Activated CD8-positive, alpha-beta T cell treated with anti-CD3 and anti-CD28 coated beads, Interleukin-2, amount 10 ng/mL, durations not matched to agents 7 days and 5 days (primary cell): Measurements from ENCODE around the gene MYBPC2. TPM values are rescaled to one million over a fixed set of nuclear protein-coding genes. Genes with fewer than 3 reads are reported as not detected.
"Not testable (repeated sequence)": the region's sequence is repeated elsewhere in the genome, so short reads cannot be mapped to it uniquely, and the experiment has no call there.

Source experiments
- ATAC-seq: fragments of 150-1000 bp; cut with Tn5 transposase; one replicate; pipeline ENCODE4 v1.10.0; 2021; ENCODE audit warnings: moderate library complexity
- CTCF ChIA-PET: fragments of 350-600 bp; sonication (Branson Sonifier 250); formaldehyde crosslinking; loops from one replicate; lab custom pipeline; 2021; ENCODE audit warnings: antibody characterized with exemption; lab: Charles Lee
- POLR2A ChIA-PET: fragments of 350-600 bp; sonication (Branson Sonifier 250); formaldehyde crosslinking; loops from one replicate; lab custom pipeline; 2021; ENCODE audit warnings: antibody characterized with exemption; lab: Charles Lee
- DNase-seq: peaks from one replicate; pipeline ENCODE4 v3.0.0-alpha.2; 2020
- H3K27ac Mint-ChIP-seq: one replicate; pipeline ENCODE4 v1.8.0; 2021; ENCODE audit warnings: mild to moderate bottlenecking, mixed read lengths
- H3K27me3 Mint-ChIP-seq: one replicate; pipeline ENCODE4 v1.8.0; 2021; ENCODE audit warnings: low read depth, mixed read lengths
- H3K36me3 Mint-ChIP-seq: one replicate; pipeline ENCODE4 v1.8.0; 2021; ENCODE audit warnings: low read depth, mixed read lengths
- H3K4me1 Mint-ChIP-seq: one replicate; pipeline ENCODE4 v1.8.0; 2021; ENCODE audit warnings: low read depth, mixed read lengths
- H3K4me3 Mint-ChIP-seq: one replicate; pipeline ENCODE4 v1.8.0; 2021; ENCODE audit warnings: mild to moderate bottlenecking, mixed read lengths
- H3K9me3 Mint-ChIP-seq: one replicate; pipeline ENCODE4 v1.8.0; 2022; ENCODE audit warnings: mixed read lengths; ENCODE audit not compliant: insufficient read depth
- total RNA-seq, 2 experiments: library from RNA; stranded (reverse); gene quantifications; one replicate each; pipeline ENCODE4 v1.2.3, GENCODE V29; 2021

MYBPC2 gene
- total RNA-seq: not detected

DNA sequence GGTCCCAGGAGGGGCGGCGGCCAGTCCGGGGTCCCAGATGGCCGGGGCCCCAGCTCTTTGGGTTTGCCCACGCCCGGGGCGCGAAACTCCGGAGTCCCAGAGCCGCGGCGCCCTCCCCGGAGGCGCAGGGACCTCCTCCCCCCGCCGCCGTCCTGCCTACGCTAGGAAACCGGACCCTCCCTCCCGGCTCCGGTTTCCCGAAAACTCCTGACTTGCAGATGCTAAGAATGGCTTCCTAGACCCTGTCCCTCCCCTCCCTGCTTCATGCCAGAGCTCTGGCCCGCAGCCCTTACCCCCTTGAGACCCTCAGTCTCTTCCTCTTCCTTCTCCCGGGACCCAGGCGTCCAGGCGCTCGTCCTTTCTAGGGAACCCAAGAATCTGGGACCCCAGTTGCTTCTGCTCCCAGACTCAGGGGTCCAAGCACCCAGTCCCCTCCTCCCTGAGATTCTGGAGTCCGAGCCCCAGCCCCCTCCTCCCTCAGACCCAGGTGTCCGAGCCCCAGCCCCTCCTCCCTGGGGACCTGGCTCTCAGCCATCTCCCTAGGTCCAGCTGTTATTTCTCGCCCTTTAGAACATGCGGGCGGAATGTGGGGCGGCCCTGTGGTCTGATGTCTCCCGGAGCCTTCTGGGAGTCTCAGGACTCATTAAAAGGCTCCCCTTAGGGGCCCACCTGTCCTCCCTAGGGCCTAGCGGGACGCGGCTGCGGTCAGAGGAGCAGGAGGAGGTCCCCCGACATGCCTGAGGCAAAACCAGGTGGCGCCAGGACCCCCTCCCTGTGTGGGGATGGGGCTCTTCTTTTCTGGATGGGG is at the start of gene MYBPC2:
TSS of gene MYBPC2 (plus strand) at position 672 of the 808 bp plus-strand sequence. CDS start at position 734, 62 bp downstream.
- POLR2A ChIA-PET: no interaction called here
- H3K4me1 Mint-ChIP-seq: peaks cover 10% of the 10 kb centered on the region
- CTCF ChIA-PET: no interaction called here
- ATAC-seq: no peak
- H3K4me3 Mint-ChIP-seq: peak within 1 kb of the TSS; percentile 84
- peaks cover 27% of the 10 kb centered on the region for H3K27me3 Mint-ChIP-seq
- H3K9me3 Mint-ChIP-seq: no peaks in the 10 kb centered on the region
- no peak for DNase-seq
- peak within 1 kb of the TSS; percentile 86 for H3K27ac Mint-ChIP-seq
- no peaks in the 10 kb centered on the region for H3K36me3 Mint-ChIP-seq

GRCh38 chr19:50383001-50383851 is 49.5 kb upstream of the MYBPC2 start:
- Mint-ChIP-seq H3K36me3 (peaks cover 48% of the 10 kb centered on the region), H3K4me3 (peak overlapping the region; percentile 94), H3K27ac (peak overlapping the region; percentile 98), H3K27me3 (no peaks in the 10 kb centered on the region), H3K9me3 (no peaks in the 10 kb centered on the region), H3K4me1 (peaks cover 29% of the 10 kb centered on the region)
- POLR2A ChIA-PET: interaction anchor here (0.7 to 2.0 kb wide), 5 partner anchors 8 to 128 kb away, joined by 3 to 8 read pairs (median 4); partner anchors contain the start of genes JOSD2 and NR1H2
- no peak for ATAC-seq
- no peak for DNase-seq
- CTCF ChIA-PET: interaction anchor here (0.9 to 2.2 kb wide), 5 partner anchors 13 to 78 kb away, joined by 3 to 10 read pairs (median 4); partner anchors contain the start of gene KCNC3

DNA sequence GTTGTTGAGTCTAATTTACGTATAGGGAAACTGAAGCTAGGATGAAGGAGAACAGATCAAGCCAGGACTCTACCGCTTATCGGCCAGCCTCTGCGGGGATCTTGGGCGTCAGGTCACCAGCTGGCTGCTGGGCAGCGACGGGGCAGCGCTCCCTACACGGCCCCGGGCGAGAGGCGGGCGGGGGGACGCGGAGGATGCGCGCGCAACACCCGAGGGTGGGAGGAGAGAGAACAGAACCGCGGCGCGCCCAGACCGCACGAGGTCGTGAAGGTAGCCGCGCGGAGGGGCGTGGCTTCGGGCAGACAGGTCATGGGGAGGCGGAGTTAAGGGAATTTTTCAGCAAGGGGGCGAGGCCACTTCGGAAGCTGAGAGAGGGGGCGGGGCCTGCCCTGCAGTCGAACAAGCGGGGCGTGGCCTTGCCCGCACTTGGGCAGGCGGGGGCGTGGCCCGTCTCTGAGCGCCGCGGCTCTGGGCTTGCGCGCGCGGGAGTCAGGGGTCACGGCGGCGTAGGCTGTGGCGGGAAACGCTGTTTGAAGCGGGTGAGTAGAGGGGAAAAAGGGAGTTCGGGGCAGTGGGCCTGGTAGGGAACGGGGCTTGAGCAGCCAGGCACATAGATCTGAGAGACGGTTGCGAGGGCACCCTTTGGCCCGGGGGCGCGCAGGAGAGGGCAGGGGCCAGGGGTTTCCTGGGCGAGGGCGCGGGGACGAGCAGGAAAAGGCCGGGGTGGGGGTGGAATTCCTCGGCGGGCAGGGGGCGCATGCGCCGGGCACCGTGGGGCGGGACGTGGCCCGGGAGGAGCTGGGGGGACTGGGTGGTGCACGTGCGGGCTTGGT is 48.6 kb upstream of the MYBPC2 start, which contains the start of gene POLD1:
TSS of gene POLD1 (plus strand) at position 496 of the 833 bp plus-strand sequence. CDS start 14,505 bp downstream, outside the sequence.
- POLR2A ChIA-PET: interaction anchor here (0.5 to 2.0 kb wide), 9 partner anchors 9 to 127 kb away, joined by 3 to 8 read pairs (median 4); partner anchors contain the start of genes JOSD2 and NR1H2
- CTCF ChIA-PET: interaction anchor here (0.9 to 2.2 kb wide), 6 partner anchors 14 to 172 kb away, joined by 3 to 10 read pairs (median 4); partner anchors contain the start of gene KCNC3
- no peaks in the 10 kb centered on the region for H3K27me3 Mint-ChIP-seq

GRCh38 chr19:50384685-50385535 is 47.8 kb upstream of the MYBPC2 start:
- peaks cover 41% of the 10 kb centered on the region for H3K36me3 Mint-ChIP-seq
- ChIA-PET POLR2A (interaction anchor here (0.5 to 2.0 kb wide), 9 partner anchors 9 to 126 kb away, joined by 3 to 8 read pairs (median 4); partner anchors contain the start of genes JOSD2 and NR1H2), CTCF (interaction anchor here (0.8 to 2.2 kb wide), 9 partner anchors 9 to 171 kb away, joined by 3 to 10 read pairs (median 3); partner anchors contain the start of genes KCNC3 and NR1H2)
- no peaks in the 10 kb centered on the region for H3K27me3 Mint-ChIP-seq
- peak overlapping the region; percentile 98 for H3K27ac Mint-ChIP-seq
- DNase-seq (no peak), ATAC-seq (no peak)
- no peaks in the 10 kb centered on the region for H3K9me3 Mint-ChIP-seq
- peaks cover 32% of the 10 kb centered on the region for H3K4me1 Mint-ChIP-seq
- peak overlapping the region; percentile 94 for H3K4me3 Mint-ChIP-seq

More for the DNA sequence above, 48.6 kb upstream of the MYBPC2 start, which contains the start of gene POLD1:
- ATAC-seq: peak; percentile 89
- Mint-ChIP-seq H3K4me3 (peak within 1 kb of the TSS; percentile 94), H3K4me1 (peaks cover 32% of the 10 kb centered on the region), H3K36me3 (peaks cover 48% of the 10 kb centered on the region), H3K9me3 (no peaks in the 10 kb centered on the region), H3K27ac (peak within 1 kb of the TSS; percentile 98)
- peak; percentile 99 for DNase-seq

DNA sequence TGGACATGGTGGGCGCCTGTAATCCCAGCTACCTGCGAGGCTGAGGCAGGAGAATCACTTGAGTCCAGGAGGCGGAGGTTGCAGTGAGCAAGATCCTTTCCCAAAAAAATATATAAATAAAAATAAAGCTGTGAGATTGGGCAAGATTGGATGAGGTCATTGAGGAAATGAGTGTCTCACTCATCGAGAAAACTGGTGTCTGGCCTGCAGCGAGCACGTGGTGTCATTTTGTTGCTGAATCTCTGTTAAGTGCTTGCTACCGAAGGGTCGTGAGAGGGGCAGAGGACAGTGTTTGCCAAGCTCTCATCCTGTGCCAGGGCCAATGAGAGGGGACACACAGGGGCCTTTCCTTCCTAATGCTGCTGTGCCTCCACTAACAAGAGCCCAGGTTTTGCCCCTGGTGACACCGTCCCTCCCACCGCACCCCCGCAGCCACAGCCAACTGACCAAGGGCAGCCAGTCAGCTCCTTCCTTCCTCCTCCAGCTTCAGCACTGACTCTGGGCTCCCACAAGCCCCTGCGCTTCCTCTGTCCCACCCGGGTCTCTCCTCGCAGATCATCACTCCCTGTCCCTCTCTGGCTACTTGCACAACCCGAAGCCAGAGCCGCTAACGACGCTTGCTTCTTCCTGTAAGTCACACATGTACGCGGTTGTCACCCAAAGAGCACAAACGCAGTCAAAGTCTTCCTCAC is 45.4 kb upstream of the MYBPC2 start:
- H3K27me3 Mint-ChIP-seq: no peaks in the 10 kb centered on the region
- no peak overlapping the region for H3K4me3 Mint-ChIP-seq
- POLR2A ChIA-PET: interaction anchor here (0.6 kb wide), 1 partner anchor 354 kb away, joined by 3 read pairs; no protein-coding TSS in a partner anchor
- peaks cover 51% of the 10 kb centered on the region for H3K36me3 Mint-ChIP-seq
- DNase-seq (no peak), ATAC-seq (no peak)
- CTCF ChIA-PET: interaction anchor here (1.1 kb wide), 1 partner anchor 18 kb away, joined by 3 read pairs; no protein-coding TSS in a partner anchor
- H3K27ac Mint-ChIP-seq: no peak overlapping the region
- peaks cover 32% of the 10 kb centered on the region for H3K4me1 Mint-ChIP-seq
- H3K9me3 Mint-ChIP-seq: no peaks in the 10 kb centered on the region

DNA sequence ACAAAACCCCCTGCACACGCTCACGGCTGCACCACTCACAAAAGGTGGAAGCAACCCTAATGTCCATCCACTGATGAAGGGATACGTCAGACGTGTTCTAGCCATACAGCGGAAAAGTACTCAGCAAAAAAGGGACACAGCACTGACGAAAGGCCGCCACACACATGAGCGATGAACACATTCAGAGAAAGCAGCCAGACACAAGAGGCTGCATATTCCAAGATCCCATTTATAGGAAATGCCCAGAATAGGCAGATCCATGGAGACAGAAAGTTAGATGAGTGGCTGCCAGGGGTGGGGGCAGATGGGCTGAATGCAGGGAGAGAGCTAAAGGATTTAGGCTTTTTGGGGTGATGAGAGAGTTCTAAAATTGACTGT is 44.8 kb upstream of the MYBPC2 start:
- ChIA-PET CTCF (interaction anchor here (1.1 kb wide), 1 partner anchor 19 kb away, joined by 3 read pairs; no protein-coding TSS in a partner anchor), POLR2A (interaction anchor here (0.6 kb wide), 1 partner anchor 354 kb away, joined by 3 read pairs; no protein-coding TSS in a partner anchor)
- Mint-ChIP-seq H3K4me1 (peaks cover 32% of the 10 kb centered on the region), H3K27me3 (no peaks in the 10 kb centered on the region), H3K4me3 (no peak overlapping the region), H3K9me3 (no peaks in the 10 kb centered on the region), H3K36me3 (peaks cover 54% of the 10 kb centered on the region), H3K27ac (no peak overlapping the region)
- DNase-seq (no peak), ATAC-seq (no peak)

- H3K27ac Mint-ChIP-seq, ATAC-seq, H3K27me3 Mint-ChIP-seq, H3K4me3 Mint-ChIP-seq, DNase-seq, H3K9me3 Mint-ChIP-seq, CTCF ChIA-PET, POLR2A ChIA-PET: not testable (repeated sequence)
- Mint-ChIP-seq H3K36me3 (peaks cover 55% of the 10 kb centered on the region), H3K4me1 (peaks cover 12% of the 10 kb centered on the region)
Observed at GRCh38 chr19:50390295-50390694, 42.4 kb upstream of the MYBPC2 start.

GRCh38 chr19:50390952-50391351 is 41.7 kb upstream of the MYBPC2 start:
- CTCF ChIA-PET, H3K4me3 Mint-ChIP-seq, H3K9me3 Mint-ChIP-seq, DNase-seq, H3K27me3 Mint-ChIP-seq, H3K27ac Mint-ChIP-seq, H3K4me1 Mint-ChIP-seq, POLR2A ChIA-PET, ATAC-seq: not testable (repeated sequence)
- H3K36me3 Mint-ChIP-seq: peaks cover 56% of the 10 kb centered on the region

DNA sequence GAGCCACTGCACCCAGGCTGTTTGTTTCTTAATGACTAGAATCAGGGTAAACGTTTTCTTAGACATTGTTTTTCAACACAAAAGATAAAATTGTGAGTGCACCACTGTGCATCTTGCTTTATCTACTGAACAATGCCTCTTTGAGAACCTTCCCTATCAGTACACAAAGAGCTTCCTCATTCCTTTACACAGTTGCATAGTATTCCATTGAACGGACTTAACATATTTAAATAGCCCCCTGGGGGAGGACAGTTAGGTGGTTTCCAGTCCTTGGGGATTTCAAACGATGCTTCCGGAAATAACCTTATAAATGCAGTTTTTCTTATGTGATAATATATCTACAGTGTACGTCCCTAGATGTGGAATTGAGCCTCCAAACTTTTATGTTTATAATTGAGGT is 39.9 kb upstream of the MYBPC2 start:
- ATAC-seq: no peak
- DNase-seq: no peak
- Mint-ChIP-seq H3K27ac (no peak overlapping the region), H3K27me3 (no peaks in the 10 kb centered on the region), H3K4me1 (peaks cover 5% of the 10 kb centered on the region), H3K36me3 (peaks cover 49% of the 10 kb centered on the region), H3K9me3 (no peaks in the 10 kb centered on the region), H3K4me3 (no peak overlapping the region)
- ChIA-PET POLR2A (no interaction called here), CTCF (no interaction called here)
